ENCODE data around the gene FNDC3A. TPM values are rescaled to one million over a fixed set of nuclear protein-coding genes. Genes with fewer than 3 reads are reported as not detected.
A peak's percentile ranks its signal among the peaks of the same experiment; 100 is the strongest.

The FNDC3A gene
- total RNA-seq, 2 experiments from 2014 or later: 25.7 to 26.6 TPM

DNA sequence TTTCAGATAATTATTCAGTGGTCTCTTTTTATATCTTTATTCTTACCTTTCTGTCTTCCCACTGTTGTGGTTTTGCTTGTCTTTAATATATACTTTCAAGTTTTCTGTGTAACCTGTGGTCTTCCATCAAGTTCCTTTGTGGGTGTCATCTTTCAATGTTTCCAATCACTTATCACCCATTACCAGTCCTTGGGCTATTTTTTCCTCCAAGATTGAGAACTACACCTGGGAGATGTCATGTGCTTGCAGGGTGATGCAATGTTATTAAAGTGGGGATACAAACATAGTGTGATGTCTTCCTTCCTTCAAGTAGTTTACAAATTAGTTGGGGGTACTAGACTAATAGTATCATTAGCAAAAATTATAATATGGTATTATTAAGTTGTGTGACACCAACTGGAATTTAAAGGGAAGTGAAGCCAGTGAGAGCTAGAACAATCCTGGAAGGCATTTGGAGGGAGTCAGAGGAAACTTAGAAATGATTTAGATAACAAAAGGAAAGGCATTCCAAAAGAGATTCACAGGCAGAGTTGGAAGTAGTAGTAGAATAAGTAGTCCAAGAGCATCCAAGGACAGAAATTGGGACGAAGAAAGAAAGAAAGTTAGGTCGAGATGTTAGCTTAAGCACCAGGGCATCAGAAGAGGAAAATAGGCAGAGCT lies 3.4 kb downstream of the FNDC3A start:
- Mint-ChIP-seq H3K27me3 (no peaks in the 10 kb centered on the region), H3K36me3 (ENCODE audit: low read depth) (peaks cover 31% of the 10 kb centered on the region), H3K27ac (peak overlapping the region; percentile 87), H3K4me1 (ENCODE audit: low read depth) (peaks cover 45% of the 10 kb centered on the region), H3K9me3 (peaks cover 7% of the 10 kb centered on the region), H3K4me3 (peak overlapping the region; percentile 93)
- TF ChIP-seq, protein P1, sequence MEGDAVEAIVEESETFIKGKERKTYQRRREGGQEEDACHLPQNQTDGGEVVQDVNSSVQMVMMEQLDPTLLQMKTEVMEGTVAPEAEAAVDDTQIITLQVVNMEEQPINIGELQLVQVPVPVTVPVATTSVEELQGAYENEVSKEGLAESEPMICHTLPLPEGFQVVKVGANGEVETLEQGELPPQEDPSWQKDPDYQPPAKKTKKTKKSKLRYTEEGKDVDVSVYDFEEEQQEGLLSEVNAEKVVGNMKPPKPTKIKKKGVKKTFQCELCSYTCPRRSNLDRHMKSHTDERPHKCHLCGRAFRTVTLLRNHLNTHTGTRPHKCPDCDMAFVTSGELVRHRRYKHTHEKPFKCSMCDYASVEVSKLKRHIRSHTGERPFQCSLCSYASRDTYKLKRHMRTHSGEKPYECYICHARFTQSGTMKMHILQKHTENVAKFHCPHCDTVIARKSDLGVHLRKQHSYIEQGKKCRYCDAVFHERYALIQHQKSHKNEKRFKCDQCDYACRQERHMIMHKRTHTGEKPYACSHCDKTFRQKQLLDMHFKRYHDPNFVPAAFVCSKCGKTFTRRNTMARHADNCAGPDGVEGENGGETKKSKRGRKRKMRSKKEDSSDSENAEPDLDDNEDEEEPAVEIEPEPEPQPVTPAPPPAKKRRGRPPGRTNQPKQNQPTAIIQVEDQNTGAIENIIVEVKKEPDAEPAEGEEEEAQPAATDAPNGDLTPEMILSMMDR (IDR thresholded peaks at IDR 0.05): no peak
- intact Hi-C loops (cut with micrococcal nuclease): loop anchor here (5.0 kb wide), 1 partner anchor 133 kb away; no protein-coding TSS in a partner anchor
- ChIA-PET CTCF (interaction anchor here (1.0 kb wide), 1 partner anchor 133 kb away, joined by 3 read pairs; no protein-coding TSS in a partner anchor), POLR2A (interaction anchor here (1.0 kb wide), 2 partner anchors 9 to 151 kb away, joined by 3 read pairs; no protein-coding TSS in a partner anchor)
- DNase-seq (no peak), ATAC-seq (no peak)

DNA sequence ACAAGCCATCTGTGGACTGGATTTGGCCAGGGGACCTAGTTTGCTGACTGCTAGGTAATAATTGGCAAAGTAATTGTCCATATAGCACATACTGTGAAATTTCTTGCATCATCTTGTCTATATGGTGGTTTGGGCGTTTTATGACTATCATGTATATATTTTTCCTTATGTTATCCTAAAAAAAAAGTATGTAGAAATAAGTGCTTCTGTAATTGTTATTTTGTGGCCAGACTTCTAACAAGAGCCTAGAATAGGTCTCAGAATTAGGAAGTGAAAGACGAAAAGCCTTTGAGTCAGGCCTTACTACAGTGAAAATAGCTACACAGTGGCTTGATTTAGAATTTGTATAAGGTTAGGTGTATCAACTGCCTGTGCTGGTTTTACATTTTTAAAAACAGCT lies 4.2 kb downstream of the FNDC3A start:
- Mint-ChIP-seq H3K27ac (peak overlapping the region; percentile 68), H3K36me3 (ENCODE audit: low read depth) (peaks cover 24% of the 10 kb centered on the region), H3K4me3 (peak overlapping the region; percentile 45), H3K4me1 (ENCODE audit: low read depth) (peaks cover 40% of the 10 kb centered on the region), H3K27me3 (no peaks in the 10 kb centered on the region), H3K9me3 (no peaks in the 10 kb centered on the region)
- TF ChIP-seq, protein P1 (IDR thresholded peaks at IDR 0.05): no peak
- CTCF ChIA-PET: no interaction called here
- POLR2A ChIA-PET: interaction anchor here (1.1 to 1.2 kb wide), 2 partner anchors 40 to 84 kb away, joined by 3 read pairs; no protein-coding TSS in a partner anchor
- no peak for ATAC-seq
- intact Hi-C loops (cut with micrococcal nuclease): loop anchor here (5.0 kb wide), 1 partner anchor 132 kb away; no protein-coding TSS in a partner anchor
- no peak for DNase-seq

DNA sequence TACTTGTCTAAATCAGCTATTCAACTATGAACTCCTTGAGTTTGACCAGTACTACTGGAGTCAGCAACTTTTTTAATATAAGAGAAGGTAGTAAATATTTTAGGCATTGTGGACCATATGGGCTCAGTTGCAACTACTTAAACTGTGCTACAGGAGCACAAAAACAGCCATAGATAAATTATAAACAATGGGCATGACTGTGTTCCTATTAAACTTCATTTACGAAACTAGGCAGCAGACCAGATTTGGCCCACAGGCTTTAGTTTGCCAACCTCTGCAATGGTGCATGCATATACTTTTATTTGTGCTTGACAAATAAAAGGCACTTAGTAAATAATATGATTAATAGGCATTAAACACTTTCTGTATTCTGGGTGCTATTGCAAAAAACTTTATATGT lies 7.6 kb downstream of the FNDC3A start:
- ChIA-PET CTCF (no interaction called here), POLR2A (no interaction called here)

DNA sequence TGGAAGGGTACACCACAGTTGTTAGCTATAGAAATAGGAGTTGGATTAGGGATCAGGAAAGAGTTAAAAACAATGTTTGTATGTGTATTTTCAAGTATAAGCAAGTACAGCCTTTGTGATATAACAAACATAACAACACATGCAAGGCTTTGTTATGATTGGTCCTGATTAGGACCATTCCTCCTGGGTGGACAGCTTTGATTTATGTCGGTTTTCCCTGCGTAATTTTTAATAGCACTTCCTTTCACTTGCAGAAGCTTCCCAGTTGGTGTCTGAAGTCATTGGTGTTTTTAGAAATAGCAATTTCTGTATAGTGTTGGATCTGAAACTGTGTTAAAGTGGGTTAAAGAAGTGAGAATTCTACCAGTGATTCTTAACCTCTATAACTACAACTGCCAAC lies 10.0 kb downstream of the FNDC3A start:
- ATAC-seq (no peak), DNase-seq (no peak)
- H3K4me1 Mint-ChIP-seq (ENCODE audit: low read depth): peaks cover 30% of the 10 kb centered on the region
- peaks cover 15% of the 10 kb centered on the region for H3K36me3 Mint-ChIP-seq (ENCODE audit: low read depth)
- H3K4me3 Mint-ChIP-seq: no peak overlapping the region
- POLR2A ChIA-PET: interaction anchor here (1.1 to 1.8 kb wide), 2 partner anchors 9 to 10 kb away, joined by 3 to 4 read pairs; partner anchors contain the start of gene FNDC3A
- no peak overlapping the region for H3K27ac Mint-ChIP-seq
- CTCF ChIA-PET: interaction anchor here (0.7 kb wide), 1 partner anchor 36 kb away, joined by 3 read pairs; no protein-coding TSS in a partner anchor
- intact Hi-C loops (cut with micrococcal nuclease): no loop called here
- peaks cover 6% of the 10 kb centered on the region for H3K9me3 Mint-ChIP-seq
- TF ChIP-seq, protein P1 (IDR thresholded peaks at IDR 0.05): no peak
- H3K27me3 Mint-ChIP-seq: no peaks in the 10 kb centered on the region

More for the DNA sequence above, 7.6 kb downstream of the FNDC3A start:
- TF ChIP-seq, protein P1 (IDR thresholded peaks at IDR 0.05): no peak
- H3K9me3 Mint-ChIP-seq: no peaks in the 10 kb centered on the region
- no peak for ATAC-seq
- DNase-seq: no peak
- intact Hi-C loops (cut with micrococcal nuclease): no loop called here
- no peak overlapping the region for H3K4me3 Mint-ChIP-seq
- H3K36me3 Mint-ChIP-seq (ENCODE audit: low read depth): peaks cover 14% of the 10 kb centered on the region
- no peak overlapping the region for H3K27ac Mint-ChIP-seq
- H3K27me3 Mint-ChIP-seq: no peaks in the 10 kb centered on the region
- peaks cover 49% of the 10 kb centered on the region for H3K4me1 Mint-ChIP-seq (ENCODE audit: low read depth)

DNA sequence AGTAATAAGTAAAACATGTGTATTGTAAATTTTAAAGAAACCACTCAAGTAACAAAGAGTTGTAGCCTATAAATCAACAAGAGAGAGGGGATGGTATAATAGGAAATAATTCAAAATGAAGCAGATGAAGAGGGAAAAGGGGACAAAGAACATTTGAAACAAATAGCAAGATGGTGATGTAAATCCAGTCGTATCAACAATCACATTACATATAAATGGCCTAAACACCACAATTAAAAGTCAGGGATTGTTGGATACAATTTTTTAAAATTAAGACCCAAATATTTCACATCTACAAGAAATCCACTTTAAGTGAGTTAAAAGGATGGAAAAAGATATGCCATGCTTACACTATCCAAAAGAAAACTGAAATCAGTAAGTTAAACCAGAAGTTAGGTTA lies 15.2 kb downstream of the FNDC3A start:
- peaks cover 12% of the 10 kb centered on the region for H3K9me3 Mint-ChIP-seq
- no peak overlapping the region for H3K27ac Mint-ChIP-seq
- no peak overlapping the region for H3K4me3 Mint-ChIP-seq
- no peak for ATAC-seq
- DNase-seq: no peak
- peaks cover 37% of the 10 kb centered on the region for H3K36me3 Mint-ChIP-seq (ENCODE audit: low read depth)
- intact Hi-C loops (cut with micrococcal nuclease): no loop called here
- ChIA-PET POLR2A (no interaction called here), CTCF (no interaction called here)
- H3K27me3 Mint-ChIP-seq: no peaks in the 10 kb centered on the region
- H3K4me1 Mint-ChIP-seq (ENCODE audit: low read depth): peaks cover 34% of the 10 kb centered on the region
- TF ChIP-seq, protein P1 (IDR thresholded peaks at IDR 0.05): no peak

Measured in activated CD8-positive, alpha-beta T cell treated with anti-CD3 and anti-CD28 coated beads for 36 hours (primary cell).